T-helper 2 cell (primary cell): ENCODE data around the gene TTC28.
"Not testable (repeated sequence)": the region's sequence is repeated elsewhere in the genome, so short reads cannot be mapped to it uniquely, and the experiment has no call there.

Experiments
- DNase-seq, 5 experiments: peaks; one replicate each; pipeline versions ENCODE4 v3.0.0 to v3.0.0-alpha.2; 2012 to 2022

Gene TTC28

GRCh38 chr22:28480000-28480715 is 199.5 kb downstream of the TTC28 start:
- no peak for DNase-seq

- no peak for DNase-seq
Measured at GRCh38 chr22:28478564-28478963, 201.1 kb downstream of the TTC28 start.

GRCh38 chr22:28477556-28477955 is 202.1 kb downstream of the TTC28 start:
- DNase-seq = no peak

GRCh38 chr22:28474330-28474729 is 205.3 kb downstream of the TTC28 start:
- DNase-seq = no peak

- no peak for DNase-seq
Measured at GRCh38 chr22:28473258-28473657, 206.4 kb downstream of the TTC28 start.

- not testable (repeated sequence) for DNase-seq
Measured at GRCh38 chr22:28467055-28467454, 212.6 kb downstream of the TTC28 start.

GRCh38 chr22:28466399-28466798 is 213.2 kb downstream of the TTC28 start:
- DNase-seq = no peak

GRCh38 chr22:28465841-28466240 is 213.8 kb downstream of the TTC28 start:
- DNase-seq = no peak

GRCh38 chr22:28464127-28464526 is 215.5 kb downstream of the TTC28 start:
- DNase-seq = no peak

- DNase-seq = not testable (repeated sequence)
Measured at GRCh38 chr22:28463408-28463807, 216.2 kb downstream of the TTC28 start.

GRCh38 chr22:28462901-28463300 is 216.7 kb downstream of the TTC28 start:
- DNase-seq = no peak

GRCh38 chr22:28462041-28462440 is 217.6 kb downstream of the TTC28 start:
- peak in 1 of 5 experiments; percentile 6 for DNase-seq

GRCh38 chr22:28454431-28455064 is 225.1 kb downstream of the TTC28 start:
- DNase-seq = no peak

GRCh38 chr22:28450109-28450508 is 229.5 kb downstream of the TTC28 start:
- no peak for DNase-seq

GRCh38 chr22:28449041-28449440 is 230.6 kb downstream of the TTC28 start:
- DNase-seq = no peak

- DNase-seq = no peak
Measured at GRCh38 chr22:28448625-28449024, 231.0 kb downstream of the TTC28 start.

- DNase-seq = no peak
Measured at GRCh38 chr22:28444659-28445058, 235.0 kb downstream of the TTC28 start.

- DNase-seq = peak in 1 of 5 experiments; percentile 32
Measured at GRCh38 chr22:28443526-28443876, 236.1 kb downstream of the TTC28 start.

- peak in 1 of 5 experiments; percentile 3 for DNase-seq
Measured at GRCh38 chr22:28442711-28443525, 236.7 kb downstream of the TTC28 start.

GRCh38 chr22:28442264-28442710 is 237.4 kb downstream of the TTC28 start:
- peak; percentile 10 to 75 (median 22) for DNase-seq

GRCh38 chr22:28441720-28442263 is 237.8 kb downstream of the TTC28 start:
- DNase-seq = no peak

- DNase-seq = peak in 1 of 5 experiments; percentile 20
Measured at GRCh38 chr22:28440592-28441390, 238.8 kb downstream of the TTC28 start.
